Stimulated activated CD4-positive, alpha-beta T cell treated with anti-CD3 and anti-CD28 coated beads, TNF-alpha, amount 100 ng/mL, for 1 hour (primary cell): Measurements from ENCODE around the gene VAMP2.
A peak's percentile ranks its signal among the peaks of the same experiment; 100 is the strongest.

Experiments
- DNase-seq, 3 donors: peaks; one replicate each; pipeline ENCODE4 v3.0.0-alpha.2; 2020; ENCODE audit warnings: low read depth in 3 of 3, low spot score in 1 of 3

The VAMP2 gene

GRCh38 chr17:8124350-8125153 lies 38.2 kb downstream of the VAMP2 start:
- DNase-seq: peak in 1 of 3 donors; percentile 19

GRCh38 chr17:8123695-8124349 lies 38.9 kb downstream of the VAMP2 start, which contains the start of gene HES7:
Gene HES7, minus strand, starts transcription at chr17:8124106. Its CDS starts 22 bp downstream, at chr17:8124084.
- DNase-seq: peak in 1 of 3 donors; percentile 10

- peak in 1 of 3 donors; percentile 28 for DNase-seq
Measured at GRCh38 chr17:8122924-8123694, 39.6 kb downstream of the VAMP2 start.

GRCh38 chr17:8122422-8122923 lies 40.3 kb downstream of the VAMP2 start:
- DNase-seq: no peak

- peak in 1 of 3 donors; percentile 35 for DNase-seq
Measured at GRCh38 chr17:8121681-8122421, 40.9 kb downstream of the VAMP2 start.

GRCh38 chr17:8121407-8121680 lies 41.4 kb downstream of the VAMP2 start:
- DNase-seq: no peak

GRCh38 chr17:8120520-8121406 lies 42.0 kb downstream of the VAMP2 start:
- peak in 1 of 3 donors; percentile 77 for DNase-seq

- DNase-seq: peak; percentile 48 to 83 (median 70)
Measured at GRCh38 chr17:8119581-8120519, 42.9 kb downstream of the VAMP2 start.

- peak; percentile 50 to 76 (median 70) for DNase-seq
Measured at GRCh38 chr17:8118769-8119580, 43.8 kb downstream of the VAMP2 start.

GRCh38 chr17:8117980-8118768 lies 44.6 kb downstream of the VAMP2 start, which contains the start of gene ALOXE3:
Gene ALOXE3, minus strand, starts transcription at chr17:8118514. Its CDS starts 524 bp downstream, at chr17:8117990.
- no peak for DNase-seq

GRCh38 chr17:8117367-8117979 lies 45.3 kb downstream of the VAMP2 start:
- no peak for DNase-seq

- DNase-seq: no peak
Measured at GRCh38 chr17:8116776-8117175, 46.0 kb downstream of the VAMP2 start.

- no peak for DNase-seq
Measured at GRCh38 chr17:8110907-8111306, 51.8 kb downstream of the VAMP2 start.

- DNase-seq: no peak
Measured at GRCh38 chr17:8110456-8110804, 52.3 kb downstream of the VAMP2 start.

GRCh38 chr17:8109661-8110455 lies 52.9 kb downstream of the VAMP2 start:
- peak; percentile 52 to 76 (median 65) for DNase-seq
